ENCODE measurements around the gene CDK4.

Gene CDK4

DNA sequence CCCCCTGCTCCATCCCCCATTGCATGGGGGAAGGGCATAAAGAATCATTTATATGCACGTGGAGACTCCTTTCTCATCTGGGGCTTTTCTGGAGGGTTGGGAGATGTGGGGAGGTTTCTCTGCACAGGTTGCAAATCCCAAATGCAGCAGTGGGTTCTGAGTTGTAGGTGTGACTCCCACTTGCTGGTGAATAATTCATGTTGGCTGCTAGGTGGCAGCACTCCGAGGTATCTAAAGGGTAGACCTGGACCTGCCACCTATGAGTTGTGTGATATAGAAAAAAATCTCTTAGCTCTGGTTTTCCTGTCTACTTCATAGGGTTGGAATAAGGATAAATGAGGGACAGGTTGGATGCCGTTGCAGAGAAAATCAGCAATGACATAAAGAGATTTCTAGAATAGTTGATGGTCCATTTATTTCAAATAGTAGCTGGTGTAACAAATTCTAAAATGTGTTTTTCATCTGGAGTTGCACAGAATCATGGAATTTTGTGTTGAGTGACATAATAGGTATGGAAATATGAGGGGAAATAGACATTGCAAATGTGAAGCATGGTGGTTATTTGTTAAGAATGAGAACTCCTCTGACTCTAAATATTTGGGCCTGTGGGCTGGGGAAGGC is 7.4 kb upstream of the CDK4 start:
- DNase-seq (ENCODE audit: insufficient read length, low spot score) = no peak

DNA sequence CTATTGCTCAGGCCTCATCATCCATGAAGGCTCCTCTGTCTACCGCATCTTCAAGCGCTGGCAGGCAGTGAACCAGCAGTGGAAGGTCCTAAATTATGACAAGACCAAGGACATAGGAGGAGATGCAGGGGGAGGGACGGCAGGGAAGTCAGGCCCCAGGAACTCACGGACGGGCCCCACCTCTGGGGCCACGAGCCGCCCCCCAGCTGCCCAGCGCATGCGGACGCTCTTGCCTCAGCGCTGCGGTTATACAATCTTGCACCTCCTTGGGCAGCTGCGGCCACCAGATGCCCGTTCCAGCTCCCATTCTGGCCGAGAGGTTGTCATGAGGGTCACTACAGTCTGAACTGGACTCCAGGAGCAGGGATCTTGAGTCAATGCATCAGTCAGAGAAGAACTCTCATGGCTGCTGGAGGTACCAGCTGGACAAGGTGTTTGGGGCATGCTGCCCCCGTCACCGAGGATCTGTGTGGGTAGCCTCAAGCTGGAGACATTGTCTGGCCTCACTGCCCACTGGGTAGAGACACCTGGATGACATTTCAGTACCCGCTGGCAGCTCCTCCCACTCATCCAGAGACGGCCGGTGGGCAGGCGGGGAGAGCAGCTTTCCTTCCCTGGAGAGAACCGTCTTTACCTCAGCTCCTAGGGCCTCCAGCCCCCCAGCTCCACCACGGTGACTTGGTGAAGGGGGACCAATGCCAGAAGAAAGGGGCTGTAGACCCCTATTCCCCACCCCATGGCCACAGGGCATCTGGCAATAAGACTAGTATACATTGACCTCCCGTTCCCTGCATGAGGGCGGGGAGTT is 6.6 kb upstream of the CDK4 start:
- no peak for DNase-seq (ENCODE audit: insufficient read length, low spot score)
- no peak for TF ChIP-seq PAX5 (IDR thresholded peaks at IDR 0.05; ENCODE audit: insufficient read depth, low read length, severe bottlenecking)
- no peak for TF ChIP-seq POLR2AphosphoS5 (IDR thresholded peaks at IDR 0.05; ENCODE audit: low read depth, low read length)
- no peak for TF ChIP-seq SPI1 (IDR thresholded peaks at IDR 0.05; ENCODE audit: low read depth, low read length)
- no peak for TF ChIP-seq TAF1 (IDR thresholded peaks at IDR 0.05; ENCODE audit: low read depth, low read length)
- TF ChIP-seq POU2F2 (IDR thresholded peaks at IDR 0.05; ENCODE audit: low read depth, low read length) = no peak
- TF ChIP-seq POLR2A (IDR thresholded peaks at IDR 0.05; ENCODE audit: low read depth, low read length) = no peak
- no peak for FAIRE-seq

More for the DNA sequence above, 7.4 kb upstream of the CDK4 start:
- TF ChIP-seq SPI1 (IDR thresholded peaks at IDR 0.05; ENCODE audit: low read depth, low read length) = no peak
- 0 out of 2 replicates have a peak, but pooled peaks have one; percentile 12 for TF ChIP-seq POU2F2 (IDR thresholded peaks at IDR 0.05; ENCODE audit: low read depth, low read length)
- no peak for TF ChIP-seq POLR2A (IDR thresholded peaks at IDR 0.05; ENCODE audit: low read depth, low read length)
- TF ChIP-seq POLR2AphosphoS5 (IDR thresholded peaks at IDR 0.05; ENCODE audit: low read depth, low read length) = no peak
- no peak for TF ChIP-seq PAX5 (IDR thresholded peaks at IDR 0.05; ENCODE audit: insufficient read depth, low read length, severe bottlenecking)
- peak; percentile 43 for FAIRE-seq

DNA sequence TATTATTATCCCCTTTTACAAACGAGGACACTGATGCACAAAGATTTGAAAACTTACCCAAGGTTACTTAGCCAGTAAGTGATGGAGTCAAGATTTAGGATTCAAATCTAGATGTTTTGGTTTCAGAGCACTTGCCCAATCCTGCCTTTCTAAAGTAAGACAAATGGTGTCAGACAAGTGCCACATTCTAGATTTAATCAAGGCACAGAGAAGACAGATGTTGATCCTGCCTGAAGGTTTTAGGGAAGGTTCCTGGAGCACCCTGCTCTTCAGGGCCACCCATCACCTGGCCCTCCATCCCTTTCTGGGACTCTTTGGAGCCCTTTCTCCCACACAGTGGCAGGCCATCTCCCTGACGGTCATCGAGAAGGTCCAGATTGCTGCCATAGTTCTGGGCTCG is 5.7 kb upstream of the CDK4 start:
- DNase-seq (ENCODE audit: insufficient read length, low spot score) (no peak), FAIRE-seq (no peak)
- no peak for TF ChIP-seq PAX5 (IDR thresholded peaks at IDR 0.05; ENCODE audit: insufficient read depth, low read length, severe bottlenecking)

DNA sequence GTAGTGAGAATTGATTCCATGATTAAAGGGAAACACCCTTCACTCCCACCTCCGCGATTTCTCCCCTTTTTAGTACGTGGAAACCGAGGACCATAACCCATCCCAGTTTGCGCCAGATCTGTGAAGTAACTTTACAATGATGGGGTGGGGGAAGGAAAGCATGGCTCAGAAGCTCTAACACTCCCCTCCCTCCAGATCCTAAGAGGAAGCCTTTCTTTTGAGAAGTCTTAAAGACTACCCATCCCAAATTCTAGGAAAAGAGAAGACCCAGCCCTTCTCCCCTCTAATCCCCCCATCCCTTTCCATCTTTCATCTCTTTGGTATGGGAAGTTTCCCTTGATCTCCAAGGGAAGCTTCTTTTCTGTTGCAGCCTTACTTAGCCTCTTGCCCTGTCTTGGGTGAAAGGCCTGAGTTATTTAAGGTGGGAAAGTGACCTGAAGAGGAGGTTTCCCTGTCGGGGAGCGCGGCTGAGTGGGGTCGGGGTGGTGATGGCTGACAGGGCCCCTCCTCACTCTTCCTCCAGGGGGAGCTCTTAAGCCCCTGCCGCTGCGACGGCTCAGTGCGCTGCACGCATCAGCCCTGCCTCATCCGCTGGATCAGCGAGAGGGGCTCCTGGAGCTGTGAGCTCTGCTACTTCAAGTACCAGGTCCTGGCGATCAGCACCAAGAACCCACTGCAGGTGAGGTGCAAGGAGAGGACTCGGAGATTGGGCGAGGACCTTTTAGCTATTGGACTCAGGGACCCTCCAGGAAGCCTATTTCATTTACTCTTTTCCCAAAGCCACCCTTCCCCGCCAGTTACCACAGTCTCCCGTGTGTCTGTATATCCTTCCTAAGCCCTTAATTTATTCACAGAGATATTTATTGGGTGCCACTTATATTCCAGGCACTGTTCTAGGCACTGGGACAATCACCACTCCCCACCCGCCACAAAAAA is 4.6 kb upstream of the CDK4 start:
- TF ChIP-seq SPI1 (IDR thresholded peaks at IDR 0.05; ENCODE audit: low read depth, low read length) (no peak), PAX5 (IDR thresholded peaks at IDR 0.05; ENCODE audit: insufficient read depth, low read length, severe bottlenecking) (no peak), POU2F2 (IDR thresholded peaks at IDR 0.05; ENCODE audit: low read depth, low read length) (no peak), POLR2A (IDR thresholded peaks at IDR 0.05; ENCODE audit: low read depth, low read length) (no peak), TAF1 (IDR thresholded peaks at IDR 0.05; ENCODE audit: low read depth, low read length) (no peak), POLR2AphosphoS5 (IDR thresholded peaks at IDR 0.05; ENCODE audit: low read depth, low read length) (no peak)
- DNase-seq (ENCODE audit: insufficient read length, low spot score) (peak; percentile 64), FAIRE-seq (peak; percentile 35)

DNA sequence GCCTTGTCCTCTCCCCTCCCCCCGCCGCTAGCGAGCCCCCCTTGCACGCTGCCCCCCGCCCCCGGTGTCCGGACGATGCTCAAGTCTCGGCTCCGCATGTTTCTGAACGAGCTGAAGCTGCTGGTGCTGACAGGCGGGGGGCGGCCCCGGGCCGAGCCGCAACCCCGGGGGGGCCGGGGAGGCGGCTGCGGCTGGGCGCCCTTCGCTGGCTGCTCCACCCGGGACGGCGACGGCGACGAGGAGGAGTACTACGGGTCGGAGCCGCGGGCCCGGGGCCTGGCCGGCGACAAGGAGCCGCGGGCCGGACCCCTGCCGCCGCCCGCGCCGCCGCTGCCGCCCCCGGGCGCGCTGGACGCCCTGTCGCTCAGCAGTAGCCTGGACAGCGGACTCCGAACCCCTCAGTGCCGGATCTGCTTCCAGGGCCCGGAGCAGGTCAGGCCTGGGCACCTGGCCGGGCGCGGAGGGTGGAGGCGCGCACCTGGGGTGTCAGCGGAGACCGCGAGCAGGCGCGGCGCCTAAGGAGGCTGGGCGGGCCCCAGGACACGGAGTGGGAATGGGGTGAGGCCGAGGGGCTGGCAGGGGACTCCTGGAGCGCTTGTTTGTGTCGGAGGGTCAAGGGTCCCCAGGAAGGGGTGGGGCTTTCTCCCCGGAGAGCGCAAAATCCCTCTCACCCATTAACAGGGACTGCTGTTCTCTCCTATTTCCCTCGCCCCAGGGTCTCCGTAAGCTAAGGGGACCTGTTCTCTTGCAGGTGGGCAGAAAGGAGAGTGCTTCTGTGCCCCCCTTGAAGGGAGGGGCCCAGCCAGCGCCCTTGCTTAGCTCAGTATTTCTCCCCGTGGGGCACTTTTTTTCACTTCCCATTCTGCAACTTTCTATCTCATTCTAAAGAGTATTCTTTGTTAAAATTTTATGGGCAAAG is 3.6 kb upstream of the CDK4 start:
- FAIRE-seq = no peak
- TF ChIP-seq POLR2A (IDR thresholded peaks at IDR 0.05; ENCODE audit: low read depth, low read length) (no peak), SPI1 (IDR thresholded peaks at IDR 0.05; ENCODE audit: low read depth, low read length) (peak; percentile 72)
- DNase-seq (ENCODE audit: insufficient read length, low spot score) = no peak

DNA sequence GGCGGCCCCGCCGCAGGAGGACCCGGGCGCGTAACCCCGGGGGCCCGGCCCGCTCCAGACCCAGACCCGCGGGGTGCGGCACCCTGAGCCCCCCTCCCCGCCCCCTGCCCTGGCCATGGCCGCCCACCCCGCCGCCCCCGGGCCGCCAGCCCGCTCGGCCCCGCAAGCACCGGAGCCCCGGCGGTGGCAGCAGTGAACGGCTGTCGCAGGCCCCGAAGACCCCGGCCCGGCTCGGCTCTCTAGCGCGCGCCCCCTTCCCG is 3.0 kb upstream of the CDK4 start:
- TF ChIP-seq SPI1 (IDR thresholded peaks at IDR 0.05; ENCODE audit: low read depth, low read length) = no peak
- no peak for TF ChIP-seq PAX5 (IDR thresholded peaks at IDR 0.05; ENCODE audit: insufficient read depth, low read length, severe bottlenecking)
- no peak for TF ChIP-seq POLR2AphosphoS5 (IDR thresholded peaks at IDR 0.05; ENCODE audit: low read depth, low read length)
- TF ChIP-seq POLR2A (IDR thresholded peaks at IDR 0.05; ENCODE audit: low read depth, low read length) = no peak
- no peak for TF ChIP-seq TAF1 (IDR thresholded peaks at IDR 0.05; ENCODE audit: low read depth, low read length)
- no peak for TF ChIP-seq POU2F2 (IDR thresholded peaks at IDR 0.05; ENCODE audit: low read depth, low read length)
- no peak for FAIRE-seq
- no peak for DNase-seq (ENCODE audit: insufficient read length, low spot score)

DNA sequence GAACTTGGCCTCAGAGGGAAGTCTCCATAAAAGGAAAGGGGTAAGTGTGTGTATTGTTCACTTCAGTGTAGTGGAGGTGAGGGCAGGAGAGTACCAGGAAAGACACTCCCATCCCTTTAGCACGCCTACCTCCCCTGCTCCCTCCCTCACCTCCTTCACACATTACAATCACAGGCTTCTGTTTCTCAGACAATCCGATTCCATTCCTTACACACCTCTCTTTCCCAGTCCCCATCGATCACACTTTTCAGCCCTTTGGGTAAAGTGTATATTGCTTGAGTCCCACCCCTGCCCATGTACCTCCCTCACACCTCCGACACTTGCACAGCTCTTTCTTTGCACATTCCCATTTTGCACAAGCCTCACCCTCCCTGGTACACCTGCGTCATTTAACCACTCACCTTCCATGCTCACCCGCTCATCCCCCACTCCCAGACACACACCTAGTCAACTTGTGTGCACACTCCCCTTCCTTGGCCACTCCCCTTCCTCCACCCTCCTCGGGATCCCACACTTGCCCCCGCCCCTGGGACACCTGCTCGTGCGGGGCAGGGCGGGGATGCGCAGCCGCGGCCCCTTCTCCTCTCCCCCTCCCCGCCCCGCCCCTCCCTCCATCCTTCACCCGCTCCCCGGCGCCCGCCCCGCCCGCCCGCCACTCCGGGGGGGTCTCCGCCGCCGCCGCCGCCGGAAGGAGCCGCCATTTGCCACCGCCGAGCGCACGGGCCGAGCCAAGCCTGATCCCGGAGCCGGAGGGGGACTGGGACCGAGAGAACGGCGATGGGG is 2.5 kb upstream of the CDK4 start, which contains the start of gene MARCHF9:
MARCHF9 (plus strand) TSS at position 693 of the 783 bp plus-strand sequence. CDS start 426 bp downstream, outside the sequence.
- FAIRE-seq (peak; percentile 87), DNase-seq (ENCODE audit: insufficient read length, low spot score) (peak; percentile 71)
- no peak for TF ChIP-seq PAX5 (IDR thresholded peaks at IDR 0.05; ENCODE audit: insufficient read depth, low read length, severe bottlenecking)
- TF ChIP-seq POU2F2 (IDR thresholded peaks at IDR 0.05; ENCODE audit: low read depth, low read length) = no peak
- no peak for TF ChIP-seq SPI1 (IDR thresholded peaks at IDR 0.05; ENCODE audit: low read depth, low read length)
- TF ChIP-seq POLR2AphosphoS5 (IDR thresholded peaks at IDR 0.05; ENCODE audit: low read depth, low read length) = no peak
- TF ChIP-seq TAF1 (IDR thresholded peaks at IDR 0.05; ENCODE audit: low read depth, low read length) = no peak
- no peak for TF ChIP-seq POLR2A (IDR thresholded peaks at IDR 0.05; ENCODE audit: low read depth, low read length)

DNA sequence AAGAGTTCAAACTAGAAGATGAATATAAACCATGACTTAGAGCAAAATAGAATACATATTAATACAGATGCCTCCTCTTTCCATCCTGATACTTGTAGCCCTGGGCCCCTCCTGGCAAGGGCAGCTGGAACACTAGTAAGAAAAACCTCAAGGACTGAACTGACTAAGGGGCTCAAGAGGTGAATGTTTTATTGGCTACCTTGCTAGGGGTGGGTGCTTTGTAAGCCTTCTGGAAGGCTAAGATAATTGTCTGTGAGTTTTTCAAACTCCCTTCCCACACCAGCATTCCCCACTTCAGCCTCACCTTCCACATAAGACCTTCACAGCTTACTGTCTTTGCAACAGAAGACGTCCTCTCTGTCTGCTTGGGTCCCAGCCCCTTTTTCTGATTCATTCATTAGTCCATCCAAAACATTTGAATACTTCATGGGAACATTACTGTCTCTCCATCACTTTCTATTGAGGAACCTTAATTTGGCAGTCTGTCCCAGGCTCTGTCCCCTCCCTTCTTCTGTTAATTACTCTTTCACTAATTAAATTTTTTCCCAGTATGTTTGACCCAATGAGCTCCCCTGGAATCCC is 1.7 kb upstream of the CDK4 start:
- FAIRE-seq (no peak), DNase-seq (ENCODE audit: insufficient read length, low spot score) (no peak)
- no peak for TF ChIP-seq POLR2AphosphoS5 (IDR thresholded peaks at IDR 0.05; ENCODE audit: low read depth, low read length)
- TF ChIP-seq PAX5 (IDR thresholded peaks at IDR 0.05; ENCODE audit: insufficient read depth, low read length, severe bottlenecking) = no peak
- no peak for TF ChIP-seq SPI1 (IDR thresholded peaks at IDR 0.05; ENCODE audit: low read depth, low read length)
- TF ChIP-seq TAF1 (IDR thresholded peaks at IDR 0.05; ENCODE audit: low read depth, low read length) = no peak
- no peak for TF ChIP-seq POU2F2 (IDR thresholded peaks at IDR 0.05; ENCODE audit: low read depth, low read length)
- TF ChIP-seq POLR2A (IDR thresholded peaks at IDR 0.05; ENCODE audit: low read depth, low read length) = no peak
